Subcutaneous adipose tissue (tissue), 4 donors: ENCODE data around the gene MCEE. TPM values are rescaled to one million over a fixed set of nuclear protein-coding genes. Genes with fewer than 3 reads are reported as not detected.

Experiments
- CTCF ChIP-seq: fragments of 450-650 bp; IDR thresholded peaks from one replicate; pipeline ENCODE4 v1.5.1; 2016; ENCODE audit warnings: low read depth, mild to moderate bottlenecking, control low read depth, antibody characterized with exemption, moderate library complexity
- small RNA-seq: library from RNA; depleted of rRNA; stranded (forward); fragments of <200 nt; gene quantifications from one replicate; pipeline ENCODE3, GENCODE V24; 2016
- total RNA-seq, 4 donors: library from RNA; depleted of rRNA; stranded (reverse); fragments of >200 nt; gene quantifications; one replicate each; pipeline ENCODE4 v1.1.0, GENCODE V29; 2016

Gene MCEE
- total RNA-seq, 4 donors from 2014 or later, result 12.1 to 53.2 (median 21.1) TPM

- TF ChIP-seq CTCF, result no peak
These were observed 63.2 kb downstream of the MCEE start for GRCh38 chr2:71066856-71067255.

GRCh38 chr2:71064754-71065621 is 65.0 kb downstream of the MCEE start:
- TF ChIP-seq CTCF, result no peak

- TF ChIP-seq CTCF, result no peak
These were observed 65.9 kb downstream of the MCEE start for GRCh38 chr2:71064110-71064611.

- TF ChIP-seq CTCF, result no peak
These were observed 66.8 kb downstream of the MCEE start for GRCh38 chr2:71063216-71063615.

GRCh38 chr2:71060871-71061270 is 69.2 kb downstream of the MCEE start:
- no peak for TF ChIP-seq CTCF

GRCh38 chr2:71060211-71060610 is 69.8 kb downstream of the MCEE start:
- TF ChIP-seq CTCF, result no peak

Small RNAs within 50 kb of the gene (small RNA-seq; reads per million reads assigned to genes)
- not detected for gene AC007881.1

Other genes with a start within 250 kb of the MCEE start
- gene VAX2, start 229.7 kb downstream of the MCEE start, total RNA-seq, result 1 to 10 TPM in 2 of 4 donors, under 1 TPM in 1, not detected in 1; 0.65 to 2.2 (median 1.9) TPM
- not detected for gene ATP6V1B1, start 194.3 kb downstream of the MCEE start, total RNA-seq
- gene ANKRD53, start 151.6 kb downstream of the MCEE start, total RNA-seq, result 10 to 100 TPM in 2 of 4 donors, 1 to 10 TPM in 2; 3.5 to 16.4 (median 8.3) TPM
- 10 to 100 TPM; 29.5 to 49.9 (median 33.4) TPM for gene TEX261, start 135.4 kb downstream of the MCEE start, total RNA-seq
- 100 to 1,000 TPM in 2 of 4 donors, 10 to 100 TPM in 2; 60.8 to 169 (median 97.6) TPM for gene NAGK, start 61.6 kb downstream of the MCEE start, total RNA-seq
- 10 to 100 TPM; 16.1 to 31.6 (median 23.5) TPM for gene MPHOSPH10, start 405 bp upstream of the MCEE start, total RNA-seq
- gene PAIP2B, start 96.9 kb upstream of the MCEE start, total RNA-seq, result 1 to 10 TPM; 4.4 to 7.0 (median 5.4) TPM
- 100 to 1,000 TPM; 191 to 233 (median 215) TPM for gene ZNF638, start 201.6 kb upstream of the MCEE start, total RNA-seq